CD4-positive, alpha-beta T cell treated with Interleukin-12 subunit alpha and Interleukin-12 subunit beta, for 1 hour (primary cell): ENCODE data around the gene DOK3.

Source experiments
- DNase-seq: peaks from one replicate; pipeline ENCODE4 v3.0.0-alpha.2; 2020

The DOK3 gene, protein sequence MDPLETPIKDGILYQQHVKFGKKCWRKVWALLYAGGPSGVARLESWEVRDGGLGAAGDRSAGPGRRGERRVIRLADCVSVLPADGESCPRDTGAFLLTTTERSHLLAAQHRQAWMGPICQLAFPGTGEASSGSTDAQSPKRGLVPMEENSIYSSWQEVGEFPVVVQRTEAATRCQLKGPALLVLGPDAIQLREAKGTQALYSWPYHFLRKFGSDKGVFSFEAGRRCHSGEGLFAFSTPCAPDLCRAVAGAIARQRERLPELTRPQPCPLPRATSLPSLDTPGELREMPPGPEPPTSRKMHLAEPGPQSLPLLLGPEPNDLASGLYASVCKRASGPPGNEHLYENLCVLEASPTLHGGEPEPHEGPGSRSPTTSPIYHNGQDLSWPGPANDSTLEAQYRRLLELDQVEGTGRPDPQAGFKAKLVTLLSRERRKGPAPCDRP

GRCh38 chr5:177509381-177509951 is at the start of gene DOK3:
Gene DOK3 (minus strand): TSS chr5:177509826. CDS start chr5:177509540, 286 bp downstream.
- no peak for DNase-seq

GRCh38 chr5:177557796-177558195 is 48.2 kb upstream of the DOK3 start:
- no peak for DNase-seq

DNA sequence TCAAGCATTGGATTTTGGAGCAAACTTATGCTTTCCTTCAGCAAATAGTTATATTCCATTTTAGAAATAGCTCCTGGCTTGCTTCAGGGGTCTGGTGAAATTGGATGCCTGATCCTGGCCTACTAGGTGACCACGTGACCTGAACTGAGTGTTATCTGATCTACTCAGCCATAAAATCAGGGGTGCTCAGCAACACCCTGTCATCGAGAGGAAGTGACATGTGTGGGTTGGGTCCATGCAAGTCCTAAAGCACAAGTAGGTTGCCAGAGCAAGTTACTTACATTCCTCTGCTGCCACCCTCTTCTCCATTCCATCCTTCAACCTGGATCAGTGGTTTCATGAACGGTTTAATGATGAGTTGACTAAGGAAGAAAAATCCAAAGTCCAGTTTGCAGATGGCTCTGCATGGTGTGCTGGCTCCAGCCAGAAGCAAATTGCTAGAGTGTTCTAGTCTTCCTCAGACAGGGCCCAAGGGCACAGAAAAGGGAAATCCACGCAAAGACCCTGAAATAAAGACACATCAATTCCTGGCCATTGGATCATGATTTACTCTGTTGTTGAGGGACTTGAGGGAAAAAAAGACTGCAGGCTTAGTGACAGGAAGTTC is 47.5 kb upstream of the DOK3 start:
- peak; percentile 47 for DNase-seq

DNA sequence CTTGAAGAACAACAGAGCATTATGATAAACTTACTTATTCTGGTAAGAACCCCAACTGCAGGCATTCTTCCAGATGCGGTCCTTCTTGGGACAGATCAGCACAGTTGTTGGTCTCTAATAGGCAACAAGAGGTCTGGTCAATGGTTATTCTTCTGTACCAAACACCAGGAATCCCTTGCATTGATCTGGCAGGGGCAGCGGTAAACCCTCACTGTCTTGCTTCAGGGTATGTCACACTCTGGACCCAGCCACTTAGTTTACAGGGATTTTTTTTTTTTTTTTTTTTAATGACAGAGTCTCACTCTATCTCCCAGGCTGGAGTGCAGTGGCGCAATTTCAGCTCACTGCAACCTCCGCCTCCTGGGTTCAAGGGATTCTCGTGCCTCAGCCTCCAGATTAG is 46.0 kb upstream of the DOK3 start:
- no peak for DNase-seq

GRCh38 chr5:177555228-177555627 is 45.6 kb upstream of the DOK3 start:
- DNase-seq = no peak

GRCh38 chr5:177554474-177555111 is 45.0 kb upstream of the DOK3 start, which contains the start of gene FAM193B:
Gene FAM193B (minus strand): TSS chr5:177554563. CDS start chr5:177554458, 105 bp downstream.
- DNase-seq = peak; percentile 96

DNA sequence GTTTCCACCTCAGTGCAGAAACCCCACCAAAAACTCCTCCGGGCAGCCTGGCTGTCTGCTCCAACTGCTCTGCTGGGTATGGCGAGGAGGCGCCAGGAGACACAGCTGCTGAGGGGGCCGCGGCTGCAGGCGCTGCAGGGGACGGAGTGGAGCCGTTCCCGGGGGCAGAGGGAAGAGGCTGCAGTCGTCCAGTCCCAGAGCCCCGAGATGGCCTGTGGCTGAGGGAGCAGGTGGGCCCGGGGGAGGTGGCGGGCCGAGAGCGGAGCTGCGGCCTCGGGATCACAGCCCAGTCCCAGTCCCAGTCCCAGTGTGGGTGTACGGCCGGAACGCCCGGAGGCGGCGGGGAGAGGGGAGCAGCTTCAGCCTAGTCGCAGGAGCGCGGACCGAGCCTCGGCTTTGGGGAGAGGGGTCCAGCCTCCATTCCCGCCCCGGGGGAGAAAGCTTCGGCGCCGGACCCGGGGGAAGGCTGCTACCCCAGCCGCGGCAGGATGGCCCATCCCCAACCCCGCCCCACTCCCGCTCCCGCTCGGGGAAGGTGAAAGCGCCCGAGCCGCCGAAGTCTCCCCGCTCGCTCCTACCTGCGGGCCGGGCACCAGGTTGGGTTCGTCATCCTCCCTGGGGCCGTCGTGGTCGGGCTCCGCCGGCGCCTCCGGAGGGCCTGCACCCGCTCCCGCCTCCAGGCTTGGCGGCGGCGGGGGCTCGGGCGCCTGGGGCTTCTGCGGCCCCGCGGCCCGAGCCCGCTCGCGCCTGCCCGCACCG is 44.2 kb upstream of the DOK3 start:
- no peak for DNase-seq

GRCh38 chr5:177552839-177553455 is 43.3 kb upstream of the DOK3 start:
- DNase-seq = no peak

DNA sequence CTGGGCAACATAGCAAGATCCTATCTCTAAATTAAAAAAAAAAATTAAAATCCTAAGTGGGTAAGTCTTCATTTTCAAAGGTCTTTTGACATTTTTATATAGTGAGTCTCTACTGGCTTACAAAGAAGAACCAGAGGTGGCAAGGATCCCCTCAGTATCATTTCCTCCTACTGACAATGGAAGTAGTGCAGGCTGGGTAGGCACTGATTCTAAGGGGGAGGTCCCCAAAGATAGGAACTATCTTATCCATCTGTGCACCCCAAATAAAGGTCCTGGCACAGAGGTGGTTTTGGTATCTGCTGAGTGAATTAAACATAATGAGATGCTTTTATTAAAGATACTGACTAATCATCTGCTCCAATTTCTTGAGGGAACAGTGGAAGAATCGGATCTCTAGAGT is 40.5 kb upstream of the DOK3 start:
- DNase-seq = no peak

- DNase-seq = no peak
These were observed 38.9 kb upstream of the DOK3 start for GRCh38 chr5:177548495-177548894.

- DNase-seq = no peak
These were observed 38.1 kb upstream of the DOK3 start for GRCh38 chr5:177547736-177548135.

- no peak for DNase-seq
These were observed 36.7 kb upstream of the DOK3 start for GRCh38 chr5:177546258-177546741.

DNA sequence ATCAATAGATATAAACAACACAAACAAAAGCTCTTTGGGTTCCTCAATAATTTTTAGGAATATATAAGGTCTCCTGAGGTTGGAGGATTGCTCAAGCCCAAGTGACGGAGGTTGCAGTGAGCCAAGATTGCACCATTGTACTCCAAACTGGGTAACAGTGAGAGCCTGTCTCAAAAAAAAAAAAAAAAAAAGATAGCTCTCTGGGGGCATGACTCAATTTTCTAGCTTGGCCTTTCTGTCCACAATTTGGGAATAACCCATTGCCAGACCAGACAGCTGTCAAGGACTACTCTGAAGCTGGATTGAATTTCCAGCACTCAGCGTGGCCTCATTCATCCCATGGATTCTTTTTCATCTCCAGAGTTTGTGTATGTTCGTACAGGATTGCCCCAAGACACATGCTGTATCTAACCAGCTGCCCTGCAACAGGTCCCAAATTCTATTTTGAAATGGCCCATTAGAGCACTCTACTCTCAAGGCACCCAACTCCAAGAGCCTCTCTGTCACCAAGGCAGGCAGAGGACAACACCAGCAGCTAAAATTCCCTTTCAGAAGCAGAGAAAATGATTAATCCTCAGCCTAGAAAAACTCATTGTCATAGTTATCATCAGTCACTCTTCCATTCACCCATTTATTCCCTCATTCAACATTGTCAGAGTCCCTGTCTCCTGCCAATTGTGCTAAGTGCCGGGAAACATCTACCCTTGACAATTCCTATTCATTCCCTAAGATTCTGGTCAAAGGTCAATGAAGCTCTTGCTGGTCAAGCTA is 36.0 kb upstream of the DOK3 start:
- DNase-seq = no peak

DNA sequence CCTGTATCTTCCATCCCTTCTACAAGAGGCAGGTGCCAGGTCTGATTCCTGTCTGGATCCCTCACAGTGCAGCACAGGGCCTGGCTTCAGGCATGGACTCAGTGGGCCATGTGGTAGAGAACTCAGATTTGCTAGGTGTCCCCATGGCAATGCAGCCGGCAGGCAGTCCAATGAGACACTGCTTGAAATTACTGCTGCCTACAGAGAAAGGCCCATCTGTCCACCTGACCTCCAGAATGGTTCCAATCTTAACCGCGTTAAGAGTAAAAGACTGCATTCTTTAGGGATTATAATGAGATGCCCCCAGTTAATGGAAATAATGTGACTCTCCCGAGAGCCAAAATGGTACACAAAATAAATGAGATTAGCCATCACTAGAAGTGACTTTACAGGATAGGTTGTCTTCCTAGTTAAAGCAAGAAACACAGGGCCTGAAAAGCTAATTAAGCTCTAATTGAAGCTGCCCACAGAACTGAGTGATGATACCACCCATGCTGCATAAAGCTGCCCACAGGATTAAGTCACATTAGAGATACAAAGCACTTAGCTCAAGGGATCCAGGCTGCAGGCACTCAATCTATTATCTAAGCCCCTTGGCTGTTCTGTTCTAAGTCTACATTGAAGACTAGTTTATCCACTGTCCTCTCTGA is 33.3 kb upstream of the DOK3 start:
- DNase-seq = no peak

GRCh38 chr5:177540438-177540837 is 30.8 kb upstream of the DOK3 start:
- DNase-seq = no peak

DNA sequence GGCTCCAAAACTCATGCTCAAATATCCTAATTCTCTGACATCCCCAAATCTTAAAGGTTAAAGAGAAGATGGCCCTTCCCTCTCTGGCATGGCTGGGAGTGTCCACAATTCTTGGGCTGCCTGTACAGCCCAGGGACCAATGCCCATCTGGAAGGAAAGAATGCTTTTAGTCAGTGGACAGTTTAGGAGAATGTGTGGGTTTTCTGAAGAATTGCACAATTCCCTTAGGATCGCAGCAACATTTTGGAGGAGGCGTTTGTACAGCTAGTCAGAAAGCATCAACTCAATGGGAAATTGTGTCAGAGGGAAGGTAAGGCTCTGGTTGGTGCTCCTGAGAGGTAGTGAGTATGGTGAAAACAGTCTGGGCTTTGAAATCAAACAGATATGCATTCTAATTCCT is 29.8 kb upstream of the DOK3 start:
- DNase-seq = no peak

GRCh38 chr5:177538876-177539275 is 29.2 kb upstream of the DOK3 start:
- DNase-seq = no peak

DNA sequence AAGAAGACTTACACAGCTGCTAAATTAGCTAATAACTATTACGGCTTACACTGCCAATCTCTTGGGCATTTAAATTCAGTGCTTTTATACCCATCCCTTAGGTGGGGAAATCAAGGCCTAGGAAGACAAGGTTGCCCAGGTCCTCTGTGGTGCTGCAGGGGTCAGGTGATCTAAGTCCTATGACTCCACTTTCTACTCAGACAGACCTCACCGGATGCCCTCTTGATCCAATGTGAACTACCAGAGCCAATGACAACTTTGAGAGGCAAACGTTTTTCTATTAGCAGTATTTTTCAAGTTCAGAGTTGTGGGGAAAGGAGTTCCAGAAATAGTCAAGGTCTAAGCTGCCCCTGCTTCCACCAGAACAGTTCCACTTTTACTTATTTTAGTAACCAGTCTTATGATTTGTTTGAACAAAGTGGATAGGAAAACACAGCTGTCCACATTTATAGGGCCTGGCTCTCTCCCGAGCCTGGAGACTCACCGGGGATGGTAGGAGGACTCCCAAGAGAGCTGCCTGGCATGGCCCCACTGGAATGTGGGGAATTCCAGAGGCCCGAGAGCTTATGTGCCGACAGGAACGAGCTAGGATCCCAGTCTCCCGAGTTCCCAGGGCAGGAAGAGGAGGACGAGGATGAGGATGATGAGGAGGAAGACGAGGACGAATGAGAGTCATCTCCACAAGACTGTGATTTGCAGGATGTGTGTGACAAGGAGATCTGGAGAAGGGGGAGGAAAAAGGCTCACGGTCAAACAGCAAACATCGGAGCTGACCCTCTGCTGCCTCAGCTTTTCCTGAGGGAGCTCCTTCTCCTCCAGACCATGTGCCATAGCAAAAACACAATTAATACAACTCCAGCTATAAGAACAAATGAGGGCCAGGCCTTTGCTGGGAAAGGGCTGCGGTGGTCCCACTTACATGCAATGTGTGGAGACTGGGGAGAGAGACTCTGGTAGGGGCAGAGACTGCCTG is 28.0 kb upstream of the DOK3 start:
- no peak for DNase-seq

- DNase-seq = no peak
These were observed 26.8 kb upstream of the DOK3 start for GRCh38 chr5:177536386-177536785.

- no peak for DNase-seq
These were observed 25.5 kb upstream of the DOK3 start for GRCh38 chr5:177535125-177535524.
